ENCODE measurements around the gene TSNAXIP1.

TSNAXIP1 gene

DNA sequence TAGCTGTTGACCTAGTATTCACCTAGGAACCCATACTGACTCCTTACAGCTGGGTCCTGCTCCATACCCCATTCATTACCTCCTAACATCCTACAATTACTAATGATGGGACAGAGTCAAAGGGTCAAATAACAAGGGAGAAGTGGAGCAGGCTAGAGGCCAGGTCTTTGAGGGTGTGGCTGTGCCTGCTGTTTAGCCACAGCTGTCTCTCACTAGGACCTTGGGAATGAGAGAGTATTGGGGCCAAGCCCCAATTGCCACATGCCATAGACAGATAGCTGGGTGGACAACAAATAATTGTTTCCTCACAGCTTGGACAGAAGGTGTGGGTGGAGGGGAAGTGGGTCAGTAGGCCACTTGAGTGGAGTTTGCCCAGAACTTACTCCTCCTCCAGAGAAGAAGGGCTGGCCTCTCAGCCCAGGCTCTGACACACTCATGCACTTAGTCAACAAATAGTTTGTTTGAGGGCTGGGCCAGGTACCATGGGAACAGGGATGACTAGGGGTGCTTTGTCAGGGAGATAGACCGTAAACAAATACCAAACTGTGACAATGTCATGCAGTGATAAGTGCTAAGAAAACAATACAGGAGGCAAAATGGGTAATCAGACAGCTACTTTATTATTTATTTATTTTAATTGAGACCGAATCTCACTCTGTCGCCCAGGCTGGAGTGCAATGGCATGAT is 51.0 kb downstream of the TSNAXIP1 start:
- Histone ChIP-seq H3K4me1 (ENCODE audit: low read length) (no peaks in the 10 kb centered on the region), H3K79me2 (ENCODE audit: low read length) (peaks cover 96% of the 10 kb centered on the region), H3F3A (ENCODE audit: insufficient read depth, low read length) (no peaks in the 10 kb centered on the region), H3K27ac (ENCODE audit: low read length) (no peak overlapping the region), H3K36me3 (replicated peaks; ENCODE audit: insufficient read depth, low read length) (no peaks in the 10 kb centered on the region; the same call in 1 of the 2 replicates), H4K20me1 (ENCODE audit: insufficient read depth, low read length) (peaks cover 11% of the 10 kb centered on the region; the same call in 1 of the 2 replicates), H3K27me3 (replicated peaks; ENCODE audit: insufficient read depth, low read length) (no peaks in the 10 kb centered on the region), H2AFZ (ENCODE audit: low read length) (no peak overlapping the region), H3K4me3 (ENCODE audit: low read length) (no peak overlapping the region), H3K9me2 (replicated peaks; ENCODE audit: insufficient read depth, low read length) (no peaks in the 10 kb centered on the region), H3K9me3 (replicated peaks; ENCODE audit: insufficient read depth, low read length) (no peaks in the 10 kb centered on the region), H3K4me2 (ENCODE audit: low read depth, low read length) (no peak overlapping the region), H3K9ac (ENCODE audit: low read length) (no peak overlapping the region)
- TF ChIP-seq EZH2 (optimal IDR thresholded peaks at IDR 0.05; ENCODE audit: low read depth, low read length) (no peak), EZH2phosphoT487 (IDR thresholded peaks at IDR 0.05; ENCODE audit: low read length) (no peak)
- TF ChIP-seq, protein P1, sequence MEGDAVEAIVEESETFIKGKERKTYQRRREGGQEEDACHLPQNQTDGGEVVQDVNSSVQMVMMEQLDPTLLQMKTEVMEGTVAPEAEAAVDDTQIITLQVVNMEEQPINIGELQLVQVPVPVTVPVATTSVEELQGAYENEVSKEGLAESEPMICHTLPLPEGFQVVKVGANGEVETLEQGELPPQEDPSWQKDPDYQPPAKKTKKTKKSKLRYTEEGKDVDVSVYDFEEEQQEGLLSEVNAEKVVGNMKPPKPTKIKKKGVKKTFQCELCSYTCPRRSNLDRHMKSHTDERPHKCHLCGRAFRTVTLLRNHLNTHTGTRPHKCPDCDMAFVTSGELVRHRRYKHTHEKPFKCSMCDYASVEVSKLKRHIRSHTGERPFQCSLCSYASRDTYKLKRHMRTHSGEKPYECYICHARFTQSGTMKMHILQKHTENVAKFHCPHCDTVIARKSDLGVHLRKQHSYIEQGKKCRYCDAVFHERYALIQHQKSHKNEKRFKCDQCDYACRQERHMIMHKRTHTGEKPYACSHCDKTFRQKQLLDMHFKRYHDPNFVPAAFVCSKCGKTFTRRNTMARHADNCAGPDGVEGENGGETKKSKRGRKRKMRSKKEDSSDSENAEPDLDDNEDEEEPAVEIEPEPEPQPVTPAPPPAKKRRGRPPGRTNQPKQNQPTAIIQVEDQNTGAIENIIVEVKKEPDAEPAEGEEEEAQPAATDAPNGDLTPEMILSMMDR (IDR thresholded peaks at IDR 0.05; ENCODE audit: low read length), result no peak
- DNase-seq, result no peak

DNA sequence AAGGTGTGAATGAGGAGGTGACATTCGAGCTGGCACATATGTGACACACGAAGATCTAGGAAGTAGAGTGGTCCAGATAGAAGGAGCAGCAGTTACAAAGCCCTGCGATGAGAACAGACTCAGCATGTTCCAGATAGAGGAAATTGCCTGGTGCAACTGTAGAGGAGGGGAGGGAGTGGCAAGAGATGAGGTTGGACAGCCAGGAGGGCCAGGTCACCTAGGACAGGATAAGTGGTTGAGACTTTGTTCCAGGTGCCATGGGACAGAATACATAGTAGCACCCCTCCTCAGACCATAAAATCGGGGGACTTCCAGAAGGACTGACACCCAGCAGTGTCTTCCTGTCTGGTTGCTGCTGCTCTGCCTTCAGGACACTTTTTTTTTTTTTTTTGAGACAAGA is 51.8 kb downstream of the TSNAXIP1 start:
- Histone ChIP-seq H3K9me3 (replicated peaks; ENCODE audit: insufficient read depth, low read length) (no peaks in the 10 kb centered on the region), H4K20me1 (ENCODE audit: insufficient read depth, low read length) (peaks cover 11% of the 10 kb centered on the region; the same call in 1 of the 2 replicates), H3K4me3 (ENCODE audit: low read length) (no peak overlapping the region), H3K27ac (ENCODE audit: low read length) (no peak overlapping the region), H3K36me3 (replicated peaks; ENCODE audit: insufficient read depth, low read length) (no peaks in the 10 kb centered on the region; the same call in 1 of the 2 replicates), H3K79me2 (ENCODE audit: low read length) (peaks cover 96% of the 10 kb centered on the region), H3K9ac (ENCODE audit: low read length) (no peak overlapping the region), H3K9me2 (replicated peaks; ENCODE audit: insufficient read depth, low read length) (no peaks in the 10 kb centered on the region), H3F3A (ENCODE audit: insufficient read depth, low read length) (no peaks in the 10 kb centered on the region), H3K4me1 (ENCODE audit: low read length) (no peaks in the 10 kb centered on the region), H3K27me3 (replicated peaks; ENCODE audit: insufficient read depth, low read length) (no peaks in the 10 kb centered on the region), H3K4me2 (ENCODE audit: low read depth, low read length) (no peak overlapping the region), H2AFZ (ENCODE audit: low read length) (no peak overlapping the region)
- DNase-seq, result no peak
- TF ChIP-seq, protein P1 (IDR thresholded peaks at IDR 0.05; ENCODE audit: low read length), result no peak
- TF ChIP-seq EZH2phosphoT487 (IDR thresholded peaks at IDR 0.05; ENCODE audit: low read length) (no peak), EZH2 (optimal IDR thresholded peaks at IDR 0.05; ENCODE audit: low read depth, low read length) (no peak)

DNA sequence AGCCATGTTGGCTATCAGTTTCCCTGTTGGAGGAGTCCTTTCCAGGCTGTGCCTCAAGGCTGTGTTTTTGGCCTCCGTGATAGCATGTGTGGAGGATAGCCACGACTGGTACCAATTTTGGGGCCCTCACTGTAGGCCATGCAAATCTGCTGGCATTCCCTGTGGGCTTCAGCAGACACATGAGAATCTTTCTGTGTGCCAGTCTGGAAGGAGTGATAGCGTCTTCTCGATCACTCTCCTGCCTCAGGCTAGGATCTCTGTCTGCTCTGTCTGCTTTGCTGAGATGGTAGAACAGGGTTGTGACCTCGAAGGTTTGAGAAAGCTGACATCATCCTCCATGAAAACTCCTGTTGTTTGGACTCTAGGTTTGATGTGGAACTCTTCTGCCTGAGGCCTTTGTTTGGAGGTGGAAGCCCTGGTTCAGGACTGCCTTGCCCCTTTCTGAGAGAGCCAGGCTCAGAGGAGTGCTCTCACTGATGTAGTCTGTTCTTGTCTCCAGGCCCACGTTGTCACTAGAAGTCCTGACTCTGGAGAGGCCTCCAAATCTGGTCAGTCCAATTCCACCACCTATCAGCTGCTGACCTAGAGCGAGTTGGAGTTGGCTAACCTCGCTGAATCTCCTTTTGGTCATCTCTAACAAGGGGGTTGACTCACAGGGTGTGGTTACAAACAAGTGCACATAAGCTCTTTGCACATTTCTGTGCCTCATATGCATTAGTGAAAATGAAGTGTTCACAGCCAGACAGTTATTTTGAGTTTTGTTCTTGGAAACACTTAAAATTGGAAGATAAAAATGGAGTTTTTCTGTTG is 54.1 kb downstream of the TSNAXIP1 start:
- Histone ChIP-seq H3K9me2 (replicated peaks; ENCODE audit: insufficient read depth, low read length) (no peaks in the 10 kb centered on the region), H3K27ac (ENCODE audit: low read length) (no peak overlapping the region), H3F3A (ENCODE audit: insufficient read depth, low read length) (no peaks in the 10 kb centered on the region), H3K27me3 (replicated peaks; ENCODE audit: insufficient read depth, low read length) (no peaks in the 10 kb centered on the region), H2AFZ (ENCODE audit: low read length) (no peak overlapping the region), H3K36me3 (replicated peaks; ENCODE audit: insufficient read depth, low read length) (no peaks in the 10 kb centered on the region; the same call in none of the 2 replicates), H3K4me3 (ENCODE audit: low read length) (no peak overlapping the region), H3K9ac (ENCODE audit: low read length) (no peak overlapping the region), H3K79me2 (ENCODE audit: low read length) (peaks cover 87% of the 10 kb centered on the region), H3K9me3 (replicated peaks; ENCODE audit: insufficient read depth, low read length) (no peaks in the 10 kb centered on the region), H3K4me1 (ENCODE audit: low read length) (no peaks in the 10 kb centered on the region), H4K20me1 (ENCODE audit: insufficient read depth, low read length) (peaks cover 5% of the 10 kb centered on the region; the same call in 1 of the 2 replicates), H3K4me2 (ENCODE audit: low read depth, low read length) (no peak overlapping the region)
- DNase-seq, result no peak
- TF ChIP-seq, protein P1 (IDR thresholded peaks at IDR 0.05; ENCODE audit: low read length), result no peak
- TF ChIP-seq EZH2phosphoT487 (IDR thresholded peaks at IDR 0.05; ENCODE audit: low read length), result no peak
- TF ChIP-seq EZH2 (optimal IDR thresholded peaks at IDR 0.05; ENCODE audit: low read depth, low read length), result no peak
